ENCODE results near the gene LGALS3BP.

GRCh38 chr17:79000396-79001189, 20.9 kb upstream of the LGALS3BP start:
- TF ChIP-seq CTCF (IDR thresholded peaks at IDR 0.05) (no peak), POLR2A (IDR thresholded peaks at IDR 0.05) (no peak)
